Hematopoietic multipotent progenitor cell (in vitro differentiated cells): Measurements from ENCODE around the gene GARIN5A. TPM values are rescaled to one million over a fixed set of nuclear protein-coding genes. Genes with fewer than 3 reads are reported as not detected.
A peak's percentile ranks its signal among the peaks of the same experiment; 100 is the strongest.

ENCODE experiments used
- DNase-seq, 3 donors: peaks; one replicate each; pipeline ENCODE4 v3.0.0-alpha.2; 2011 to 2015; ENCODE audit warnings: low read depth in 2 of 3, low spot score in 2 of 3
- total RNA-seq: library from RNA; depleted of rRNA; stranded (reverse); fragments of >200 nt; gene quantifications from one replicate; pipeline ENCODE4 v1.2.3, GENCODE V29; 2012

Gene GARIN5A
- total RNA-seq, 1 donor, result 1.1 TPM

- no peak for DNase-seq
Observed at GRCh38 chr19:50419022-50419579, 57.5 kb downstream of the GARIN5A start.

- DNase-seq, result peak in 1 of 3 donors; percentile 18
Observed at GRCh38 chr19:50418176-50419021, 58.2 kb downstream of the GARIN5A start, which contains the start of gene SPIB. SPIB (plus strand) TSS chr19:50418938; CDS start chr19:50418963, 25 bp downstream.

- no peak for DNase-seq
Observed at GRCh38 chr19:50417111-50418081, 59.3 kb downstream of the GARIN5A start.

Other genes starting within 250 kb of the GARIN5A start
- gene KCNC3, start 147.5 kb downstream of the GARIN5A start, total RNA-seq, result 0.27 TPM
- 0.27 TPM for gene NAPSA, start 111.2 kb downstream of the GARIN5A start, total RNA-seq
- 127 TPM for gene NR1H2, start 100.4 kb downstream of the GARIN5A start, total RNA-seq
- gene POLD1, start 92.5 kb downstream of the GARIN5A start, total RNA-seq, result 85.6 TPM
- 2.4 TPM for gene SPIB, start 57.9 kb downstream of the GARIN5A start, total RNA-seq
- 0.27 TPM for gene MYBPC2, start 44.0 kb downstream of the GARIN5A start, total RNA-seq
- gene EMC10, start 341 bp downstream of the GARIN5A start, total RNA-seq, result 80.0 TPM
- 11.8 TPM for gene JOSD2, start 34.3 kb upstream of the GARIN5A start, total RNA-seq
- gene ASPDH, start 37.1 kb upstream of the GARIN5A start, total RNA-seq, result not detected
- under 0.01 TPM for gene LRRC4B, start 91.6 kb upstream of the GARIN5A start, total RNA-seq
- 0.81 TPM for gene SYT3, start 163.0 kb upstream of the GARIN5A start, total RNA-seq
- 1.6 TPM for gene C19orf81, start 172.6 kb upstream of the GARIN5A start, total RNA-seq
- gene SHANK1, start 243.0 kb upstream of the GARIN5A start, total RNA-seq, result 6.2 TPM
- gene CLEC11A, start 246.5 kb upstream of the GARIN5A start, total RNA-seq, result 64.4 TPM